ENCODE data around the gene AMH. TPM values are rescaled to one million over a fixed set of nuclear protein-coding genes. Genes with fewer than 3 reads are reported as not detected.

The AMH gene
- total RNA-seq, 4 donors from 2014 or later: 0.50 to 3.7 (median 1.3) TPM

GRCh38 chr19:2252797-2253105, 3.6 kb downstream of the AMH start:
- 15% methylated on average over 8 of the region's 18 CpGs for WGBS
- peaks cover 35 to 50% (median 44%) of the 10 kb centered on the region in 4 donors for H3K4me1 ChIP-seq
- DNase-seq (ENCODE audit: extremely low spot score): no peak
- peaks cover 0 to 17% (median 13%) of the 10 kb centered on the region in 4 donors for H3K36me3 ChIP-seq
- TF ChIP-seq POLR2AphosphoS5 (IDR thresholded peaks at IDR 0.05): no peak
- TF ChIP-seq, protein P1, sequence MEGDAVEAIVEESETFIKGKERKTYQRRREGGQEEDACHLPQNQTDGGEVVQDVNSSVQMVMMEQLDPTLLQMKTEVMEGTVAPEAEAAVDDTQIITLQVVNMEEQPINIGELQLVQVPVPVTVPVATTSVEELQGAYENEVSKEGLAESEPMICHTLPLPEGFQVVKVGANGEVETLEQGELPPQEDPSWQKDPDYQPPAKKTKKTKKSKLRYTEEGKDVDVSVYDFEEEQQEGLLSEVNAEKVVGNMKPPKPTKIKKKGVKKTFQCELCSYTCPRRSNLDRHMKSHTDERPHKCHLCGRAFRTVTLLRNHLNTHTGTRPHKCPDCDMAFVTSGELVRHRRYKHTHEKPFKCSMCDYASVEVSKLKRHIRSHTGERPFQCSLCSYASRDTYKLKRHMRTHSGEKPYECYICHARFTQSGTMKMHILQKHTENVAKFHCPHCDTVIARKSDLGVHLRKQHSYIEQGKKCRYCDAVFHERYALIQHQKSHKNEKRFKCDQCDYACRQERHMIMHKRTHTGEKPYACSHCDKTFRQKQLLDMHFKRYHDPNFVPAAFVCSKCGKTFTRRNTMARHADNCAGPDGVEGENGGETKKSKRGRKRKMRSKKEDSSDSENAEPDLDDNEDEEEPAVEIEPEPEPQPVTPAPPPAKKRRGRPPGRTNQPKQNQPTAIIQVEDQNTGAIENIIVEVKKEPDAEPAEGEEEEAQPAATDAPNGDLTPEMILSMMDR (IDR thresholded peaks at IDR 0.05): no peak
- no peak for TF ChIP-seq EP300 (IDR thresholded peaks at IDR 0.05)
- no peak for TF ChIP-seq POLR2A (IDR thresholded peaks at IDR 0.05; ENCODE audit: low read depth)
- peak overlapping the region in 3 of 4 donors; percentile 9 to 39 (median 31) for H3K4me3 ChIP-seq
- peaks cover 11 to 60% (median 38%) of the 10 kb centered on the region in 4 donors for H3K27me3 ChIP-seq
- no peak overlapping the region for H3K27ac ChIP-seq (replicated peaks in 1 of 4)
- H3K9me3 ChIP-seq: no peaks in the 10 kb centered on the region
- intact Hi-C loops (cut with DNase I): no loop called here

GRCh38 chr19:2253106-2254063, 4.3 kb downstream of the AMH start:
- DNase-seq (ENCODE audit: extremely low spot score): no peak
- WGBS: 27% methylated on average over 21 of the region's 77 CpGs
- intact Hi-C loops (cut with DNase I): no loop called here
- H3K36me3 ChIP-seq: peaks cover 0 to 10% (median 7%) of the 10 kb centered on the region in 4 donors
- H3K4me1 ChIP-seq: peaks cover 35 to 50% (median 44%) of the 10 kb centered on the region in 4 donors
- peak overlapping the region in 3 of 4 donors; percentile 9 to 39 (median 31) for H3K4me3 ChIP-seq
- H3K27me3 ChIP-seq: peaks cover 11 to 60% (median 38%) of the 10 kb centered on the region in 4 donors
- no peaks in the 10 kb centered on the region for H3K9me3 ChIP-seq
- no peak for TF ChIP-seq EP300 (IDR thresholded peaks at IDR 0.05)
- H3K27ac ChIP-seq (replicated peaks in 1 of 4): no peak overlapping the region

GRCh38 chr19:2254064-2254872, 5.1 kb downstream of the AMH start:
- TF ChIP-seq POLR2A (IDR thresholded peaks at IDR 0.05; ENCODE audit: low read depth) (no peak), POLR2AphosphoS5 (IDR thresholded peaks at IDR 0.05) (no peak), EP300 (IDR thresholded peaks at IDR 0.05) (no peak)
- TF ChIP-seq, protein P1 (IDR thresholded peaks at IDR 0.05): peak in 2 of 3 experiments; percentile 17 to 21
- peaks cover 35 to 48% (median 44%) of the 10 kb centered on the region in 4 donors for H3K4me1 ChIP-seq
- H3K4me3 ChIP-seq: no peak overlapping the region
- 66% methylated on average over 20 of the region's 20 CpGs for WGBS
- peaks cover 11 to 56% (median 38%) of the 10 kb centered on the region in 4 donors for H3K27me3 ChIP-seq
- no peak overlapping the region for H3K27ac ChIP-seq (replicated peaks in 1 of 4)
- H3K9me3 ChIP-seq: no peaks in the 10 kb centered on the region
- DNase-seq (ENCODE audit: extremely low spot score): no peak
- H3K36me3 ChIP-seq: peaks cover 0 to 1% (median 0%) of the 10 kb centered on the region in 4 donors
- intact Hi-C loops (cut with DNase I): no loop called here

GRCh38 chr19:2255112-2255845, 6.2 kb downstream of the AMH start:
- TF ChIP-seq POLR2A (IDR thresholded peaks at IDR 0.05; ENCODE audit: low read depth): no peak
- TF ChIP-seq POLR2AphosphoS5 (IDR thresholded peaks at IDR 0.05): no peak
- no peak for TF ChIP-seq EP300 (IDR thresholded peaks at IDR 0.05)
- H3K27ac ChIP-seq (replicated peaks in 1 of 4): no peak overlapping the region
- H3K4me1 ChIP-seq: peaks cover 33 to 38% (median 36%) of the 10 kb centered on the region in 4 donors
- DNase-seq (ENCODE audit: extremely low spot score): no peak
- intact Hi-C loops (cut with DNase I): no loop called here
- no peaks in the 10 kb centered on the region for H3K9me3 ChIP-seq
- no peaks in the 10 kb centered on the region for H3K36me3 ChIP-seq
- peaks cover 8 to 46% (median 33%) of the 10 kb centered on the region in 4 donors for H3K27me3 ChIP-seq
- WGBS: 97% methylated on average over 9 of the region's 16 CpGs
- H3K4me3 ChIP-seq: no peak overlapping the region

- Histone ChIP-seq H3K4me3 (no peak within 1 kb of the TSS), H3K27ac (replicated peaks in 1 of 4) (no peak within 1 kb of the TSS), H3K27me3 (peaks cover 0 to 38% (median 24%) of the 10 kb centered on the region in 4 donors), H3K9me3 (no peaks in the 10 kb centered on the region), H3K36me3 (no peaks in the 10 kb centered on the region), H3K4me1 (peaks cover 24 to 29% (median 28%) of the 10 kb centered on the region in 4 donors)
- WGBS: 82% methylated on average over 17 of the region's 24 CpGs
- DNase-seq (ENCODE audit: extremely low spot score): no peak
- no peak for TF ChIP-seq POLR2AphosphoS5 (IDR thresholded peaks at IDR 0.05)
- TF ChIP-seq POLR2A (IDR thresholded peaks at IDR 0.05; ENCODE audit: low read depth): no peak
- TF ChIP-seq EP300 (IDR thresholded peaks at IDR 0.05): no peak
- TF ChIP-seq, protein P1 (IDR thresholded peaks at IDR 0.05): no peak
- intact Hi-C loops (cut with DNase I): no loop called here
These were observed 7.0 kb downstream of the AMH start, which contains the start of gene JSRP1 for GRCh38 chr19:2255982-2256685. JSRP1 (minus strand) TSS chr19:2256417; CDS start chr19:2255314, 1,103 bp downstream.
